Medulla oblongata (tissue), 1 donor: ENCODE measurements around the gene GCNA.
"Not testable (repeated sequence)": the region's sequence is repeated elsewhere in the genome, so short reads cannot be mapped to it uniquely, and the experiment has no call there.

Experiments used
- DNase-seq: peaks from one replicate; pipeline ENCODE4 v3.0.0-alpha.2; 2015; ENCODE audit errors: extremely low spot score

GCNA gene

DNA sequence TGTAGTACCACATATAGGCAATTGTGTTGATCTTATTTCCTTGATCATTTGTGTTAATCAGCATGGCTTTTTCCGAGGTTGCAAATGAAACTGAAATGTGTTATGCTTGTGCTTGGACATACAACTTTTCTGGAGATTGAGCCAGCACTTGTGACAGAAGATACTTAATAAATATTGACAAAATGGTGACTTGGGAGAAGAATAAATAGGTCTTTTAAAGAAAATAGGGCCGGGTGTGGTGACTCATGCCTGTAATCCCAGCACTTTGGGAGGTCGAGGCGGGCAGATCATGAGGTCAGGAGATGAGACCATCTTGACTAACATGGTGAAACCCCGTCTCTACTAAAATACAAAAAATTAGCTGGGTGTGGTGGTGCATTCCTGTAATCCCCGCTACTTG lies 18.5 kb upstream of the GCNA start:
- DNase-seq: not testable (repeated sequence)

DNA sequence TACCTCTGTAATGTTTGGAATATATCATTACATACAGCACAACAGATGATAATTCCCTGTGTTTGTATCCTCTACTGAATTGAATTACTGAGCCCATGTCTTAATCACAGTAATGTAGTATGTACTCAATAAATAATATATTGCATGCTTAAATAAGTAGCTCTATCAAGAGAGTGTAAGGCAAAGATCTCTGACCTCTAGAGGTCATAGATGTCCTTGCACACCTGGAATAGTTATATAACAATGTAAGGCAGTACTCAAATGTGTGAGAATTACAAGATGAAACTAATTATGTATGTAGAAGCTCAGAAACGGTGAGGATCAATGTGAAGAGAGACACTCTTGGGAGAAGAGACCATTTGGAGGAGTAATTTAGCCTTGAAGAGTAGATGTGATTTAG lies 14.3 kb upstream of the GCNA start:
- no peak for DNase-seq

- DNase-seq: no peak
Observed at GRCh38 chrX:71565474-71566041, 12.7 kb upstream of the GCNA start.

- not testable (repeated sequence) for DNase-seq
Observed at GRCh38 chrX:71571390-71571789, 6.8 kb upstream of the GCNA start.

DNA sequence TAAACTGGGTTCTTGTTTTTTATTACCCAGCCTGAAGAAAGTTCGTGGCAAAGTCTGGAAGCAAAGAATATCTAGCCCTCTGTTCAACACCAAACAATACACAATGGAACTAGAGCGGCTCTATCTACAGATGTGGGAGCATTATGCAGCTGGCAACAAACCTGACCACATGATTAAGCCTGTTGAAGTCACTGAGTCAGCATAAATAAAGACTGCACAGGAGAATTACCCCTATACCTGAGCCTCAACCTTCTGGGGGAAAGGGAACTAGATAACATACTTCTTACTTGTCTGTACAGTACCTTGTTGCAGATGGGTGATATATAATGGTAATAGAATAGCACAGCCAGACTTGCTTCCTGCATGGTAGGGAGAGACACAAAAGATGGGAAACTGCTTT lies 4.6 kb upstream of the GCNA start:
- no peak for DNase-seq

GRCh38 chrX:71577682-71578081 lies 555 bp upstream of the GCNA start:
- no peak for DNase-seq

GRCh38 chrX:71579136-71579989 lies 1.1 kb downstream of the GCNA start:
- DNase-seq: no peak

DNA sequence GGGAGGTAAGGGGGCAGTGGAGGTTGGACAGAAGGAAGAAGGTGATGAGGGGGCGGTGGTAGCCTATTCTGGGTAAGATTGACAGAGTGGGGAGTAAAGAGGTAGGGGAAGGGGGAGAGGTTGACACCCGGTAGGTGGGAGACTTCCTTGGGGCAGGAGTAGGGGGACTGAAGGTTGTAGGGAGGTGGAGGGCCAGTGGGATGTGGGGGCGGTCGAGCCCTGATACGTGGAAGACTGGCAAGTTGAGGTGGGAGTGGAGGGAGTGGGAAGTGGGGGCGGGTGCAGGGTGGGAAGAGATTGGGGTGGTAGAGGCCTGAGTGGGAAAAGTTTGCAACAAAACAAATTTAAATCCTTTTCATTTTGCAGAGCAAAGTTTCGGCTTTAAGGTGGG lies 1.7 kb downstream of the GCNA start:
- no peak for DNase-seq

DNA sequence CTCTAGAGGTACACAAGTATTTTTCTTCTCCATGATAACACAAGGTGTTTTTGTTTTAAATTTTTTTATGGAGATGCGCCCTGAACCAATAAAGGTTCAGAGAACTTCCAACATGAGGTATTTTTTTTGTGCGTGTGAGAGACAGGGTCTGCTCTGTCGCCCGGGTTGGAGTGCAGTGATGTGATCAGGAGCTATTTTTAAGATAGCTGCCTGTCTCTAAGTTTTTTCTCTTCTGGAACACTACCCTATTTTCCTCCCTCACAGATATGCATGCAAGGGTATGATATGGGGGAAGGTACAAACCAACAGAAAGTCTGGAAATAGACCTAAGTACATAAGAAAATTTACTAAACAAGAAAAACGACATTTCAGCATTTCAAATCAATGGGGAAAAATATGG lies 3.0 kb downstream of the GCNA start:
- no peak for DNase-seq

- no peak for DNase-seq
Observed at GRCh38 chrX:71586929-71587328, 8.7 kb downstream of the GCNA start.

DNA sequence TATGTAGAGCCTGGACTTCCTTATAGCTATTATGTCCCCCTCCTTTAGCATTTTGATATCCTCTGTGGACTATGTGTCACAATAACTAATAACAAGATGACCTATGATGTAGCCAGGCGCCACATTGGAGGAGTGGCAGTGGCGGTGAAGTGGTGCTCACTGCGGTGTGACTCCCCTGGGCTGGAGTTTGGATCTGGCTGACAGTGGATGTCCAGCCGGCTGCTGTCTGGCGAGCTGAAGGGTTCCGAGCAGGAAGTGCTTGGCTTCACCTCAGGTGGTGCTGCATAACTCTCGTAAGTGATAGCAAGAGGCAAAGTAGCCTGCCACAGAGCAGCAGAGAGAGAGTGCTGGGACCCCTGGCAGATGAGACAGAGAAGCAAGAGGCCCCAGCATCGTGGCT lies 15.0 kb downstream of the GCNA start:
- not testable (repeated sequence) for DNase-seq

DNA sequence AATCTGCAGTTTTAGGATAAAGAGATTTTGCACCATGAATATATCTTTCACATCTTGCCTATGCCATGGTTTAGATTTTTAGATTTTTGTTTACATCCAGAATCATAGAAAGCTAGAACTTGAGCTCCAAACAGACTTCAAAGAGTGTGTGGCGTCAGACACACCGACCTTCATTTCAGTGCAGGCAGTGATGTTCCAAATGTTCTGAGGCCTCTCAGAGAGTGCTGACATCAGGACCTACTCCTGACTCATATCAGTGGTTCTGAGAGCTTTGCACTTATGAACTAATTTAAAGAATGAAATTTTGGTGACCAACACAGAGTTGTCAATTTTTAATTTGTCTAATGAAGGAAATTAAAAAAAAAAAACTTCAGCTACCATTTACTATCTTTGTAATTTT lies 21.7 kb downstream of the GCNA start:
- DNase-seq: no peak

DNA sequence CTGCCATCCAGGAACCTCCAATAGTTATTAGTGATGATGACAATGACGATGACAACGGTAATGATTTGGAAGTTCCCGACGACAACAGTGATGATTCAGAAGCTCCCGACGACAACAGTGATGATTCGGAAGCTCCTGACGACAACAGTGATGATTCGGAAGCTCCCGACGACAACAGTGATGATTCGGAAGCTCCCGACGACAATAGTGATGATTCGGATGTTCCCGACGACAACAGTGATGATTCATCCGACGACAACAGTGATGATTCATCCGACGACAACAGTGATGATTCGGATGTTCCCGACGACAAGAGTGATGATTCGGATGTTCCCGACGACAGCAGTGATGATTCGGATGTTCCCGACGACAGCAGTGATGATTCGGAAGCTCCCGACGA lies 25.4 kb downstream of the GCNA start:
- no peak for DNase-seq

- DNase-seq: no peak
Observed at GRCh38 chrX:71604141-71604540, 25.9 kb downstream of the GCNA start.

DNA sequence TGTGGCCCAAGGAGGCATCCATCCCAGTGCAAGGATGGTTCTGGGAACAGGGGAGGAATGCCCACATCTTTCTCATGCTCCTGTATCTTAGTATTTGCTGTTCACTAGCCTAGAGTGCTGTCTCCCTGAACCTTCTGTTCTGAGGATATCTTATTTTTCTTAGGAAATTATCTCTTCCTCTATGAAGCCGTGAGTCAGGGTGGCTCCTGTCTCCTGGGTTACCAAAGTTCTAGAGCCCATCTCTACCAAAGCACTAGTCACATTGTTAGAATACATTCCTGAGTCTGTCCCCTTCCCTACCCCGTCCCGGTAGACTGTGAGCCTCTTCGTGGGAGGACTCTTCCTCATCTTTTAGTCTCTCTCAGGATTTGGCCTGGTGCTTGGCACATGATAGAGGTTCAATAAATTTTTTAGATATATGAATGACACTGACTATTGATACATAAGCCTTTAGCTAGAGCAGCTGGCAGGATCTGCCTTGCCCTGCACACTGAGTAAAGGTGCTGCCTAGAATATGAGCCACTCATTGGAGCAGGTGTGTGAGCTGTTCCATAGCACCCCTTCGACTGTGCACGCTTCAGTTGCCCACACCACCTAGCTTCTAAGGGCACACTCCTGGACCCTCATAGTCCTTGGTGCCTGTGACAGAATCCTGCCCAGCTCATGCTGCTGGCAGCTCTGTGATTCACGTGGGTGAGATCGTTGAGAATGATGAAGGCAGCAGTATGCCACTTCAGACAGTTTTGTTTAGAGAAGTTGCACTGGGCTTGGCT lies 26.7 kb downstream of the GCNA start:
- no peak for DNase-seq

- no peak for DNase-seq
Observed at GRCh38 chrX:71606536-71607216, 28.4 kb downstream of the GCNA start.

- DNase-seq: no peak
Observed at GRCh38 chrX:71607488-71607887, 29.3 kb downstream of the GCNA start.

DNA sequence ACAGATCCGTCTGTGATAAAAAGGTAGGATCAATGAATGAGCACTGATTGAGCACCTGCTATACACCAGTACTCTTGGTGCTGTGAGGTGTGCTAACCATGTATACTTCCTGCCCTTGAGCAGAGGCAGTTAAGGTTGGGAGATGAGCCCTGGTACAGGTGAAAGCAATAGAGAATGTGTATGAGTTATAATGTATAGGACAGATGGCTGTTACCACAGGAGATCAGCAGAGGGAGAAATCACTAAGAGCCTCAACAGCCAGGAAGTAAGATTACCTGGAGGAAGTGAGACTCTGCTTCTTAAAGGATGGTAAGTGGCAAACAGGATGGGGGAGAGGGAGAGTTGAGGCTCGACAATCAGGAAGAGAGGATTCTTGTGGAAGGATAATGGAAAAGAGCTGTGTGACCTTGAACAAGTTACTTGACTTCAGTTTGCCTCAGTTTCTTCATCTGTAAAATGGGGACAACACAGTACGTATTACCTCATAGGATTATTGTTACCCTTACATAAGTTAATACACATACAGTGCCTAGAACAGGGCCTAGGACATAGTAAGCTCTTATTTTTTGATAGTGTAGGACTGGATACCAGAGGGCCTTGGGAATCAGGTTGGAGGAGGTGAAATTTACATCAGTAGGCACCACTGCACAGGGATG lies 31.0 kb downstream of the GCNA start:
- DNase-seq: no peak

GRCh38 chrX:71611736-71612135 lies 33.5 kb downstream of the GCNA start:
- DNase-seq: not testable (repeated sequence)

- DNase-seq: no peak
Observed at GRCh38 chrX:71612256-71612655, 34.0 kb downstream of the GCNA start.

DNA sequence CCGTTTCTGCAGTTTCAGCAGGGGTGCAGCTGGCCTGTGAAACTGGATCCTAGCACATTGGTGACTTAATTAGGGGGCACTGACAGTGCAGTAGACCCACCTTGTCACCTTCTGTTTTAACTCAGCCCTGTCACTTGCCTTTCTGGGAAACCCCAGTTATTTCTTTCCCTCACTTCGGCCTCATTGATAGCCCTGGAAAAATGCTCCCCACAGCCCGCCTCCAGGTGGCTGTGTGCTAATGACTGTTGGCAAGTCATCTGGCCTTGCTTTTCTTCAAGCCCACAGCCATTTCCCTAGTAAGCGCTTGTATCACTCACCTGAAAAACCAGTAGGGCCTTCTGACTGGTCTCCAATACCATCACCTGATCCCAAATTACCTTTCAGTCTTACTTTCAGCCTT lies 36.8 kb downstream of the GCNA start:
- DNase-seq: no peak

GRCh38 chrX:71615954-71616353 lies 37.7 kb downstream of the GCNA start:
- DNase-seq: no peak
